ENCODE results near the gene USP17L25. TPM values are rescaled to one million over a fixed set of nuclear protein-coding genes. Genes with fewer than 3 reads are reported as not detected.

Gene USP17L25
- total RNA-seq, 1 donor from 2014 or later: not detected

Other genes with a start within 250 kb of the USP17L25 start
- not detected for gene FAM90A26, start 159.5 kb upstream of the USP17L25 start, total RNA-seq (ENCODE audit: unreplicated experiment)
- gene USP17L10, start 119.3 kb upstream of the USP17L25 start, total RNA-seq (ENCODE audit: unreplicated experiment): not detected
- not detected for gene USP17L11, start 114.5 kb upstream of the USP17L25 start, total RNA-seq (ENCODE audit: unreplicated experiment)
- not detected for gene USP17L12, start 109.8 kb upstream of the USP17L25 start, total RNA-seq (ENCODE audit: unreplicated experiment)
- gene USP17L13, start 105.0 kb upstream of the USP17L25 start, total RNA-seq (ENCODE audit: unreplicated experiment): not detected
- not detected for gene USP17L15, start 95.5 kb upstream of the USP17L25 start, total RNA-seq (ENCODE audit: unreplicated experiment)
- not detected for gene USP17L17, start 86.0 kb upstream of the USP17L25 start, total RNA-seq (ENCODE audit: unreplicated experiment)
- gene USP17L18, start 81.3 kb upstream of the USP17L25 start, total RNA-seq (ENCODE audit: unreplicated experiment): not detected
- gene USP17L19, start 76.5 kb upstream of the USP17L25 start, total RNA-seq (ENCODE audit: unreplicated experiment): not detected
- not detected for gene USP17L20, start 71.8 kb upstream of the USP17L25 start, total RNA-seq (ENCODE audit: unreplicated experiment)
- gene USP17L21, start 67.0 kb upstream of the USP17L25 start, total RNA-seq (ENCODE audit: unreplicated experiment): not detected
- gene USP17L22, start 62.3 kb upstream of the USP17L25 start, total RNA-seq (ENCODE audit: unreplicated experiment): not detected
- not detected for gene USP17L24, start 4.7 kb upstream of the USP17L25 start, total RNA-seq (ENCODE audit: unreplicated experiment)
- gene USP17L26, start 4.7 kb downstream of the USP17L25 start, total RNA-seq (ENCODE audit: unreplicated experiment): not detected
- gene USP17L5, start 9.5 kb downstream of the USP17L25 start, total RNA-seq (ENCODE audit: unreplicated experiment): not detected
- not detected for gene USP17L27, start 14.2 kb downstream of the USP17L25 start, total RNA-seq (ENCODE audit: unreplicated experiment)
- gene USP17L28, start 19.0 kb downstream of the USP17L25 start, total RNA-seq (ENCODE audit: unreplicated experiment): not detected
- gene USP17L29, start 23.7 kb downstream of the USP17L25 start, total RNA-seq (ENCODE audit: unreplicated experiment): not detected
- not detected for gene USP17L30, start 33.2 kb downstream of the USP17L25 start, total RNA-seq (ENCODE audit: unreplicated experiment)
- not detected for gene DEFB131A, start 114.5 kb downstream of the USP17L25 start, total RNA-seq (ENCODE audit: unreplicated experiment)

Data from endothelial cell (in vitro differentiated cells).